Esophagus squamous epithelium (tissue), 4 donors: ENCODE measurements around the gene SKOR1.

Source experiments
- CTCF ChIP-seq, 6 experiments: fragments of 450-650 bp in 4 of 6; fragments of 200-600 bp in 2 of 6; sonication (generic) in 2 of 6; IDR thresholded peaks; one replicate each; pipeline ENCODE4 v1.5.1; 2016 to 2019; ENCODE audit warnings: antibody characterized with exemption in 6 of 6, mild to moderate bottlenecking in 4 of 6, moderate library complexity in 4 of 6
- POLR2A ChIP-seq, 4 donors: fragments of 450-650 bp; IDR thresholded peaks; one replicate each; pipeline ENCODE4 v1.6.1; 2017; ENCODE audit warnings: antibody characterized with exemption in 4 of 4, mild to moderate bottlenecking in 4 of 4, moderate library complexity in 3 of 4

GRCh38 chr15:67796196-67797127 lies 28.8 kb upstream of the SKOR1 start:
- TF ChIP-seq CTCF (IDR thresholded peaks at IDR 0.05) (no peak), POLR2A (IDR thresholded peaks at IDR 0.05) (no peak)
